ENCODE measurements around the gene TMCC2.
A peak's percentile ranks its signal among the peaks of the same experiment; 100 is the strongest.

The TMCC2 gene

DNA sequence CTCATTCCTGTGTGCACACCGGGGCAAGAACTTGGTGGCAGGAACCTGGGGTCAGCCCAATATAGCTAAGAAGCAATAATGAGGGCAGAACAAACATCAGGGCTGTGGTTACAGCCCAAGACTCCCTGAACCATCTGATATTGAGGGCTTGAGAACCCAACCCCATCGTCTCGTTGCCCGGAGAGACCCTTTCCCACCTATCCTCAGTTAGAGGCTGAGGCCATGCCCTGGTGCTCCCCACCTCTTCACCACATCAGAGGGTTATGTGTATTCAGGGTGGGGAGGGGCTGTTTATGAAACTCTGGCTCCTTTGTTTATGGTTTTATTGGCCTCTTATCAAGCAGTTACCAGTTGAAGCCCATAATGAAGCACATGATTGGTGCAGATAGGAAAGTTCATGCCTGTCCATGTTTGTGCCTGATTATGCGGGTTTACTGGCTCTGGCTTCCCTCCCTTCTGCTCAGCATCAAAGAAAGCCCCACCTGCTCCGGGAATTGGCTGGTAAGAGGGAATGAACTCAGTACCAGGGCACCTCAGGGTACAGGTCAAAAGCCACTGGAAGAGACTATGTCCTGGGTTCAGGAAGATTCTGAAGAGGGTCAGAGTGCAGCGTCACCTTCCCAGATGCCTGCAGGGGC lies 79.3 kb downstream of the TMCC2 start:
- DNase-seq, result no peak

DNA sequence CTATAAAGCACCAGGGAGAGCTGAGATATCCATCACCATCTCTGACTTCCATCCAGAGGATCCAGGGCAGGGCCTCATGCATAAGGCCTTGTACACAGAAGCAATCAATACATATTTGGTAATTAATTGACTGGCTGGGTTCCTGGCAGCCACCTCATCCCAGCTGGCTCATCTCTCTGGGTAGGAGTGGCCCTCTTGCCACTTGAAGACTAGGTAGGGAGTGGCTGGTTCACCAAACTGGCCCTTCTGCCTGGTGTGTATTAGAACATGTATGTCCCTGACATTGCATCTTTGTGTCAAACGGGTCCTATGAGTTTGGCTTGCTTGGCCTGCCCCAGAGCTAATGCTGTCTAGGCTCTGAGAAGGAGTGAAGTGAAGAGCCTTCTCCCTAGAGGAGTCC lies 82.0 kb downstream of the TMCC2 start:
- no peak for DNase-seq

DNA sequence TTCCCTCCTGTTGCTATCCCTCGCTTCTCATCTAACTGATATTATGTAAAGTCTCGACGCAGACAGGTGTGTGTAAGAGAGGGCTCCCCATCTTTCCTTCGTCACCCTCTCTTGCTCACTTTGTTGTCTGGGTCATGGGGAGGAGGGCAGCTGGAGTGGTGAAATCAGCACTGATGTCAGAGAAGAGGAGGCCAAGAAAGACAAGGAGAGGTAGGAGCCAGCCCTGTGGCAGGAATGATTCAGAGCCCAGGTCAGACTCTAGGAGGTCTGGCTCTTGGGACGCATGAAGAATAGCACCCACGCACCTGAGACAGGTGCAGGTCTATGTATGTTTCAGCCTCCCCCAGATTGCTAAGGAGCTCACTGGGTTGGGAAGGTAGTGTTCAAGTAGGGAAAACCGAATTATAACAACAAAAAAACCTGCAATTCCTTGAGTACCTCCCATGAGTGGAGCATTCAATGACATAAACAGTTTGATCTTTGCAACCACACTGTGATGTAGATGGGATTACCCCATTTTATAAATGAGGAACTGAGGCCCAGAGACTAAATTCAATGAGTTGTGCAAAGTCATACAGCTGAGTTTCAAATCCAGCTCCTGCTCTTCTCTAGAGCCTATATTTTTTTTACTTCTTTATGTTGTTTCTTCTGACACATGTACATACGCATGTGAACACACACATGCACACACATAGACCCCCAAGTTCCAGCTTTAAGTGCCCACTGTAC lies 83.4 kb downstream of the TMCC2 start:
- DNase-seq, result no peak

DNA sequence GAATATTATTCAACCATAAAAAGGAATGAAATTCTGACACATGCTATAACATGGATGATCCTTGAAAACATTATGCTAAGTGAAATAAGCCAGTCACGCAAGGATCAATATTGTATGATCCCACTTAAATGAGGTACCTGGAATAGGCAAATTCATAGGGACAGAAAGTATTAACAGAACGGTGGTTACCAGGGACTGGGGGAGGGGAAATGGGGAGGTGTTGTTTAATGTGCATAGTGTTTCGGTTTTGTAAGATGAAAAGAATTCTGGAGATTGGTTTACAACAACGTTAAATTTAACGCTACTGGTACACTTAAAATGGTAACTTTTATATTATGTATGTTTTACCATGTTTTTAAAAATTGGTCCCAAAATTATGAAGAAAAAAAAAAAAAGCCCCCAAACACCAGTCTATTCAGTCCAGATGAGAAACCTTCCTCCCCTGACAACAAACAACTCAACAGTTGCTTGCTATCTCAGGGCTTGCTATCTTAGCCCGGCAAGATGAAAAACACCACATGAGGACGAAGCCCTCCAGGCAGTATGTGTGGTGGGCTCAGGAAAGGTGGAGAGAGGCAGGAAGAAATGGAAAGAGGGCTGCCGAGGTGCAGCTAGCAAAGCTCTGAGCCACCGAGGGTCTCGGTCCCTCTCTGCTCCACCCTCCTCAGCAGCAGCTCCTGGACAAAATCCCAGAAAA lies 85.3 kb downstream of the TMCC2 start:
- DNase-seq, result no peak

DNA sequence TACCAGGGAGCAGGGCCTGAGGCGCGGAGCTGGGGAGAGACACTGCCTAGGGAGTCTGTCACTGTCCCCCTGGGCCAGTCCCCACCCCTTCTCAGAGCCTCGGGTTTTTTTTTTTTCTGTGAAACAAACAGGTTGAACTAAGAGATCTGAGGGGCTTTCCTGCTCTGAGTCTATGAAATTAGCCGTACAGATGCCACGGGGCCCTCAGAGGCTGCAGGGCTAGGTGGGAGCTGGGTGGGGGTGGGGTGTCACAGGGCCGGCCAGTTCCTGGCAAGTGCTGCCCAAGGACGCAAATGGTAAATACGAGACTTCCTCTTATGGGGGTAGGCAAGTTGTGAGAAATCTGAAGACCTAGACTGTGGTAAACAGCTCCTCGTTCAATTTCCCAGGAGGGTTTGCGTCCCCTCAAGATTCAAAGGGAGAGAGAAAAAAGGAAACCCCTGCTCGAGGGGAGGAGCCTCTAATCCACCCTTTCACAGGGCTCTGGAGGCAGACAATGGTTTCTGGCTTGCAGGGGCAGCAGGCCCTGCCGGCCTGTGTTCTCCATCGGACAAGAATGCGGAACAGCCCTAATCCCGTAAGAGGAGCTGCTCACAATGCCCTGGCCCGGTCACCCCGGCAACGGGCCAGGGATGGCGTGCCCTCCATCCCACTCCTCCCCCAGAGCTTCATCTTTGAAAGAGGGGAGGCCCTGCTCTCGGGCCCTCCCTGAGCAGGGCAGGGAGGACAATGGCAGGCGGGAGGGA lies 86.0 kb downstream of the TMCC2 start:
- peak; percentile 35 to 93 for DNase-seq

DNA sequence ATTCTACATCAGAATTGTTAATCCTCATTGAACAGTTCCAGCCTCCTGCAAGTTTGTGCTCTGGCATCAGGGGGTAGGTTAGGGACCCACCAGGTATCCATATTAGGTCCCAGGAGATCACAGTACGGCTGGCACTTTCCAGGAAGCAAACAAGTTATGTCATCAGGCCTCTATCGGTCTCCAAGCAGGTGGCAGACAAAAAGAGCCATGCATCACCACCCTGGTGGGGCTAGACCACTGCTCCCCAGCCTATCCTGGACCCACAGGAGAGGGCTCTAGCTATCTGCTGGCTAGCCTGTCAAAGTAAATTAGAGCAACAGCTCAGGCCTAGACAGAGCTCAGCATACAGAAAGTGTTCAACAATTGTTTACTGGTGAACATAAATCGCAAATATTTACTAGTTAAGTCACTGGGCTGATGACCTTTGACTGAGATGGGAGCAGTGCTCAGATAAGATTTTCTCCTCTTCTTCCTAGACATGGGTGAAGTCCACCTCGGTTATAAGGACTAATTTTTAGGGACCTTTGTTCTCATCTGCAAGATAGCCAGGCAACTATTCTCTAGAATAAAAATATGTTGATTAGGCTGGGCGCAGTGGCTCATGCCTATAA lies 87.4 kb downstream of the TMCC2 start:
- DNase-seq, result no peak

DNA sequence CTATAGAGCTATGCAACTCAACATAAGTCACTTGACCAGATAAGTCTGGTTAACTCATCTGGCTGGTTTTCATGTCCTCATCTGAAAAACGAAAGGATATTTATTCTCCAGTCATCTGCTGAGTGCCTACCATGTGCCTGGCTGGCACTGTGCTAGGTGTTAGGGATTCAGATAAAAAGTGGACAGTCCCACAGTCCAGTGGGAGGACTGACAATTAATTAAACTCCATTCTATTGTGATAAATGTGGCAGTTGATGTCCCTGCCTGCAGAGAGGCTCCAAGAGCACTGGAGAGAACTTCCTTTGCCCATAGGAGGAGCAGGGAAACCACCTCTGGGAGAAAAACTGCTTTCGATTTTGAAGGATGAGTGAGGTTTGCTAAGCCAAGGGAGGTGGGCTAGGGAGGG lies 88.4 kb downstream of the TMCC2 start:
- no peak for DNase-seq

DNA sequence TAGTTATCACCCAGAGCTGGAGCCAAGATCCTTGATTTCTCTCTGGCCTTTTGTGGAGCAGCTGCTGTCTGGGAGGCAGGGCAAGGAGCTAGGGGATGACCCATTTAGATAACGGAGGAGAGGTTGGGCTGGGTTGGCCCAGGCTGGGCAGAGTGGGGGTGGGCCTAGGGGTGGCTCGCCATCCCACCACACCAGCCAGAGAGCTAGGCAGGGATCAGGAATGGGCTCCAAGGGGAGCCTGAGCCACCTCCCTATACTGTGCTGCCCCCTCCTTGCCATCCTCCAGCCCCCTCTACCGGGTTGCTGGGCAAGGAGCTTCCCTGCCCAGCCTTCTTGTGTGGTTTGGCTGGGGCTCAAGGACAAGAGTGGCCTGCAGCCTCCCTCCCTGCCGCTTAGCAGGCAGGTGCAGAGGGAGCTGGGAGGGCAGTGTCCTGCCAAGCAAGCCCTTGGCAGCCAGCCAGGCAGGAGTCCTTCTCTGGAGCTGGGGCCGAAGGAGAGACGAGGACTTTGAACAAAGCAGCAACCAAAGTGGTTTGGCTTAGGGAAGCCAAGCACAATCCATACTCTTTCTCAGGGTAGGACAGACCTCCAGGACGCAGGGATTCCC lies 89.7 kb downstream of the TMCC2 start:
- DNase-seq, result no peak

DNA sequence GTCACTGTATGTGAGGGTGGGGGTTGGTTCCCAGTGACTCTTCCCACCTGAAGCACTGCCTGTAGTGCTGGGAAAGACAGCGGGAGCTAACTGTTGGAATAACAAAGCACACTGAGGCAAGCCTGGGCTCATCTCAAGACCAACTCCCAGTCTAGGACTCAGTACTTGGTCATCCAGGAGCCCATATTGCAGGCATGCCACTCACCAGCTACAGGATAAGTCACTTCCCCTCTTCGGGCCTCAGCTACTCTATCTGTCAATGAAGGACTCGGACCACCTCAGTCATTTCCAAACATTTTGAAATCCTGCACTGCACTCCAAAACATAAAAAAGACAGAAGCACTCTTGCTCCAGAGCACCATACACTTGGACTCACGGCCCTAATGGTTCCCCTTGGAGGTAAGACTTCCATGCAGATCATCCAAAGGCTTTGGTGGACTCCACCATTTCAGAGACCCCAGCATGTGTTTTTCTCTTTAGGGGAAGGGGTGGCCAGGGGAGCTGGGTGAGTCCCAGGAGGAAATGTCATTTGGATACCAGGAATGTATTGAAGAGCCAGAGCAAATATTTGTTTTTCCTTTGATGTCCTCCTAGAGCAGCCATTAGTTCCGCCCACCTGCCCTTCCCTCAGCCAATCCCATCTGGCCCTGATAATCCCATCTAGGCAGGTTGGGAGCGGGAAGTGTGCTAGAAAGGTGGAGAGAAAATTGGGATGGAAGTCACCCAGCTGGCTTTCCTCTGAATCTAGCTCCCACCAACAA lies 90.7 kb downstream of the TMCC2 start:
- no peak for DNase-seq

DNA sequence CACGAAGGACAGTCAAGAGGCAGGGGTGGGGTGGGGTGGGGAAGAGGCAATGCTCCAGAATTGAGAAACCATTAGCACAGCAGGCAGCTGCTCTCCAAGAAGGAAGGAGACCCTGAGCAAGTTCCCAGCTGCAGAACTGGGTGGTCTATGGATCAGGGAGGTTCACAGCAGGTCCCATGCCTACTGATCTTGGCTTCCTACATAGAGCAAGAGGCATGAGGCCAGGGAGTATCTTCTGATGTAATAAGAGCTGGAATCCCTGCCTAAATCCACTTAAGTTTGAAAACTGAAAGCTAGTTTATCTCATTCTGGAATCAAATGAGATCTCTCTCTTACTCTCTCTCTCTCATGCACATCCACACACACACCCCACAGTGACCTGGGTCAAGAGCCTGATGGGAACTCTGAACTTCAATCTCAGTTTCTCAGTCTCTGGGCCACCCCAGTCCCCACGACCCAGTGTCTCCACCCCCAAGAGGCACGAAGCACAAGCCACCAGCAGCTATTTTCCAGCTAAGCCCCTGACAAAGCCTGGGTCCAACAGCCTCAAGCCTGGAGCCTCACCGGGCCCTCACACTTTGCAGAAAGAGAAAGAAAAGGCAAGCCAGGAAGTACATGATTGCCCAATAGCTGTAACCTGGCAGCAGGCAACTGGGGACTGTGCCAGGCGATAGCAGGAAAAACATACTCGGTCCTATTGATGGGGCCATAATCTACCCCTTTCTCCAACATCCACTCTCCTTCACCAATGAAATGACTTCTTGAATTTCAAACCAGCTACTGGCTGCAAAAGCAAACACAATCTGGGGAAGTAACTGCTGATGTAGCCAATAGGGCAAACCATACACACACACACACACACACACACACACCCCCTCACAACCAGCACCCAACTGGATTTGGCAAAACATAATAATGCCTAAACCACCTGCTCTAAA lies 91.6 kb downstream of the TMCC2 start:
- DNase-seq, result peak in 1 of 2 donors; percentile 78

DNA sequence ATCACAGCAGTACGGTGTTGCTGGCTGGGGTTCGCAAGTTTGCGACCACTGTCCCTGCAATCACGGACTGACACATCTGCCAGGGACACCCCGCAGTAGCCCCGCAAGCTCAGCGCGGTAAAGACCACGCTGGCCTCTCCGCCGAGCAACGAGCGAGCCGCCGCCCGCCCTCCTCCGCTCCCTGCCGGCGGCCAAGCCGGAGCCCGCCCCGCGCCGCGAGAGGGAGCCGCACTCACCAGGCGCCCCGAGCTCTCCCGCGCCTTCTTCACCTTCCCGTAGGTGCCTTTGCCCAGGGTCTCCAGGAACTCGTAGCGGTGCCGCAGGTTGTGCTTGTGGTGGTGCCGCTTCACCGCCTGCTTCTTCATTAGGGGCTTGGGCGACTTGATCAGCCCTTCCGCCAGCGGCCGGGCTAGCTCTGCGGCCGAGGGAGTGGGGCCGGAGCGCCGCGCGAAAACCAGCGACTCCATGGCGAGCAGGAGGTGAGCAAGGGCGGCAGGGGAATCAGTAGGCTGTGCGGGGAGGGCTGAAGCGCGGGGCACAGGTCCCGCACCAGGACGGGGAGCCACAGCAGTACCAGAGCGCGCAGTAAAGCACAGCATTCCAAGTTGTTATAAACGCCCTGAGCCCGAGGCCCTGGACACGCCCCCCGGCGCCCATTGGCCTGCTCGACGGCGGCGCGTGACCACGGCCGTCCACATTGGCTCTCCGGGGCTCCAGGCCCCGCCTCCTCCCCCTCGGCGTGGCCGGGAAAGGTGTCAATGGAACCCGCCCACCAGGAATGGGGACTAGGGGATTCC lies 93.6 kb downstream of the TMCC2 start, which contains the start of gene NUAK2:
TSS of gene NUAK2 (minus strand) at position 584 of the 797 bp plus-strand sequence. CDS start at position 467, 117 bp downstream.
- DNase-seq, result peak; percentile 56 to 60

DNA sequence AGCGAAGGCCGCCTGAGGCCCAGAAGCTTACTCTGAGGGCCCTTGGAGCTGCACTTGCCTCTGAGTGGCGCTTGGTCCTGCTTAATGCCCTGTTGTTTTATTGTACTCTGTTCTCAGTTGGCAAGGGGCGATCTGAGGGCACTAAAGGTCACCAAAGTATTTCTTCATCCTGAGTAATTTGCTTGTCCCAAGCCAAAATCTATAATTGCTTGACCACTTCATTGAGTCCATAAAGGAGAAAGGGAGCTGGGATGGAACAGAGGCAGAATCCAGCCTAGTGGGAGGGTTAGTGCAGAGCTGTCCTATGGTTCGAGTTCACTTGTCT lies 94.2 kb downstream of the TMCC2 start:
- no peak for DNase-seq

Measured in bone marrow (tissue), 2 donors.